OCI-LY7 (cell line): ENCODE data around the gene PARP14. TPM values are rescaled to one million over a fixed set of nuclear protein-coding genes. Genes with fewer than 3 reads are reported as not detected.

ENCODE experiments used
- BruUV-seq: library from RNA; stranded (reverse); fragments of 400-500 nt; replicated peaks from 2 replicates; lab custom pipeline; 2021; lab: Mats Ljungman, UMichigan
- CTCF ChIA-PET: fragments of 300-600 bp; sonication (Branson Sonifier 250); formaldehyde crosslinking; loops from one replicate; lab custom pipeline; 2022; ENCODE audit warnings: antibody characterized with exemption; ENCODE audit not compliant: unreplicated experiment; lab: Charles Lee
- POLR2A ChIA-PET: fragments of 300-600 bp; sonication (Branson Sonifier 250); formaldehyde crosslinking; loops from one replicate; lab custom pipeline; 2022; ENCODE audit warnings: antibody characterized with exemption; lab: Charles Lee
- DNase-seq: peaks from one replicate; pipeline ENCODE4 v3.0.0-alpha.2; 2015; ENCODE audit warnings: low spot score
- H2AFZ ChIP-seq: fragments of 200-600 bp; sonication (generic), shearing (Covaris generic); 2 replicates; pipeline ENCODE4 v1.6.1; 2014; ENCODE audit warnings: mild to moderate bottlenecking, antibody characterized with exemption, low read length, moderate library complexity
- H3K27ac ChIP-seq: fragments of 200-600 bp; sonication (generic); 2 replicates; pipeline ENCODE4 v1.5.1; 2014; ENCODE audit warnings: mixed run types, low read depth, mild to moderate bottlenecking, moderate library complexity, low read length, inconsistent platforms; ENCODE audit not compliant: poor library complexity, severe bottlenecking
- H3K36me3 ChIP-seq: fragments of 200-600 bp; sonication (generic); 2 replicates; pipeline ENCODE4 v1.6.1; 2014; ENCODE audit warnings: mild to moderate bottlenecking, antibody characterized with exemption, low read length, moderate library complexity, mixed read lengths; ENCODE audit not compliant: insufficient read depth
- H3K4me1 ChIP-seq: fragments of 200-600 bp; sonication (generic); 2 replicates; pipeline ENCODE4 v1.5.1; 2014; ENCODE audit warnings: mild to moderate bottlenecking, low read length; ENCODE audit not compliant: insufficient read depth, poor library complexity, severe bottlenecking
- H3K4me2 ChIP-seq: fragments of 200-600 bp; sonication (generic); 2 replicates; pipeline ENCODE4 v1.6.1; 2014; ENCODE audit warnings: mild to moderate bottlenecking, low read length
- H3K4me3 ChIP-seq: fragments of 200-600 bp; sonication (generic); 2 replicates; pipeline ENCODE4 v1.5.1; 2014; ENCODE audit warnings: mild to moderate bottlenecking, low read depth, low read length; ENCODE audit not compliant: poor library complexity, severe bottlenecking
- H3K79me2 ChIP-seq: fragments of 200-600 bp; sonication (generic); 2 replicates; pipeline ENCODE4 v1.6.1; 2016; ENCODE audit warnings: low read depth, mild to moderate bottlenecking, low read length, moderate library complexity, mixed read lengths; ENCODE audit not compliant: insufficient read depth
- H3K9me2 ChIP-seq: fragments of 200-600 bp; sonication (generic); 2 replicates; pipeline ENCODE4 v1.6.1; 2016; ENCODE audit warnings: mild to moderate bottlenecking, low read length, mixed read lengths; ENCODE audit not compliant: insufficient read depth
- H3K9me3 ChIP-seq: fragments of 200-600 bp; sonication (generic); 2 replicates; pipeline ENCODE4 v1.6.1; 2014; ENCODE audit warnings: mild to moderate bottlenecking, mixed run types, low read length, mixed read lengths
- H4K20me1 ChIP-seq: fragments of 200-600 bp; sonication (generic); 2 replicates; pipeline ENCODE4 v1.6.1; 2014; ENCODE audit warnings: mild to moderate bottlenecking, antibody characterized with exemption, low read length, moderate library complexity, mixed read lengths; ENCODE audit not compliant: insufficient read depth
- EZH2phosphoT487 ChIP-seq: fragments of 200-600 bp; sonication (generic); IDR thresholded peaks from 2 replicates; pipeline ENCODE4 v1.6.1; 2018; ENCODE audit warnings: low read depth, borderline replicate concordance, mild to moderate bottlenecking, mixed run types, antibody characterized with exemption, low read length, moderate library complexity, mixed read lengths
- intact Hi-C: fragments of 100-400 bp; cut with micrococcal nuclease; formaldehyde crosslinking; loops from one replicate; pipeline ENCODE4 v1.10.0; 2022; ENCODE audit not compliant: unreplicated experiment
- total RNA-seq, 2 experiments: library from RNA; depleted of rRNA in 1 of 2; stranded (reverse); fragments of >200 nt in 1 of 2; shearing (Covaris generic) in 1 of 2; gene quantifications; 2 replicates each; pipeline ENCODE4 v1.2.3, GENCODE V29; 2014 to 2022
- TF ChIP-seq, protein P1 (sequence below): fragments of 200-600 bp; sonication (generic); conservative IDR thresholded peaks from 2 replicates; pipeline ENCODE4 v1.5.1; 2014; ENCODE audit warnings: mild to moderate bottlenecking, antibody characterized with exemption, low read length, moderate library complexity, mixed read lengths

PARP14 gene
- total RNA-seq, 2 experiments from 2014 or later, result 5.6 to 12.4 TPM

DNA sequence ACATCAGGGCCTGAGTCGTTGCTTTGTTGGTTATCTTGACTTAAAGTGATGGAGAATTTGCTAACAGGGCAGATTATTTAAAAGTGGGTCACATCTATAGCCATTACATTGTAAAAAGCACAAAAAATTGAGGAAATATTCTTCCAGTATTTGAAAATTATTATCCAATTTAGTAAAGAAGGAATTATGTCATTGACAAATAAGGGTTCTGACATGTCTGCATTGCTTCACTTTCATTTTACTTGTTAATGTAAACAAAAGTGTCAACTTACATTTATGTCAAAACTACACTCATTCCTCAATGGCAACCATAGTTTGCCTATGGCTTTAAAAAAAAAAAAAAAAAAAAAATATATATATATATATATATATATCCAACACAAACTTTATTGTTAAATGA is 3.4 kb upstream of the PARP14 start:
- Histone ChIP-seq H3K79me2 (no peaks in the 10 kb centered on the region), H3K4me1 (peaks cover 41% of the 10 kb centered on the region), H3K9me2 (no peaks in the 10 kb centered on the region), H2AFZ (no peak overlapping the region), H3K4me2 (no peak overlapping the region), H3K9me3 (0 out of 2 replicates have a peak, but pooled peaks cover 15% of the 10 kb centered on the region), H3K36me3 (no peaks in the 10 kb centered on the region; the same call in 1 of the 2 replicates), H3K27ac (no peak overlapping the region), H4K20me1 (no peaks in the 10 kb centered on the region), H3K4me3 (no peak overlapping the region)
- TF ChIP-seq EZH2phosphoT487, result no peak
- TF ChIP-seq, protein P1, sequence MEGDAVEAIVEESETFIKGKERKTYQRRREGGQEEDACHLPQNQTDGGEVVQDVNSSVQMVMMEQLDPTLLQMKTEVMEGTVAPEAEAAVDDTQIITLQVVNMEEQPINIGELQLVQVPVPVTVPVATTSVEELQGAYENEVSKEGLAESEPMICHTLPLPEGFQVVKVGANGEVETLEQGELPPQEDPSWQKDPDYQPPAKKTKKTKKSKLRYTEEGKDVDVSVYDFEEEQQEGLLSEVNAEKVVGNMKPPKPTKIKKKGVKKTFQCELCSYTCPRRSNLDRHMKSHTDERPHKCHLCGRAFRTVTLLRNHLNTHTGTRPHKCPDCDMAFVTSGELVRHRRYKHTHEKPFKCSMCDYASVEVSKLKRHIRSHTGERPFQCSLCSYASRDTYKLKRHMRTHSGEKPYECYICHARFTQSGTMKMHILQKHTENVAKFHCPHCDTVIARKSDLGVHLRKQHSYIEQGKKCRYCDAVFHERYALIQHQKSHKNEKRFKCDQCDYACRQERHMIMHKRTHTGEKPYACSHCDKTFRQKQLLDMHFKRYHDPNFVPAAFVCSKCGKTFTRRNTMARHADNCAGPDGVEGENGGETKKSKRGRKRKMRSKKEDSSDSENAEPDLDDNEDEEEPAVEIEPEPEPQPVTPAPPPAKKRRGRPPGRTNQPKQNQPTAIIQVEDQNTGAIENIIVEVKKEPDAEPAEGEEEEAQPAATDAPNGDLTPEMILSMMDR, result no peak
- POLR2A ChIA-PET, result interaction anchor here (0.7 kb wide), 1 partner anchor 101 kb away, joined by 4 read pairs; no protein-coding TSS in a partner anchor
- no peak for DNase-seq
- intact Hi-C loops, result no loop called here
- CTCF ChIA-PET, result no interaction called here
- BruUV-seq, result no TSS peak

DNA sequence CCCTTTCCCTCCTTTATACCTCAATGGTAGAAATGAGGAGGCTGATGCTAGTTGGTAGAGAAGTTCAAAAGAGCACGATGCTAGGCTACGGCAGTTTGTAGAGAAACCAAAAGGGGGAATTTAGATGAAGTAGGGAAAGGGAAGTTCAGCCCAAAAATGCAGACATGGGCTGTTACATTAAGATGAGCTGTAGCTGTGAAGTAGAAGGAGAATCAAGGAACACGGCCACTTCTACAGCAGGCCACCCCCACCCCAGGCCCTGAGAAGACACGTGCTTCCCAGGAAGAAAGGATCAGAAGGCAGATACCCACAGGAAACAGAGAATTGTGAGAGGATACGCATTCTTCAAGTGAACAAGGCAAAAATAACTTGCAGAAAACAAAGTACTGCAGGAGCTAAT is 2.1 kb upstream of the PARP14 start:
- intact Hi-C loops, result no loop called here
- Histone ChIP-seq H3K4me3 (no peak overlapping the region), H3K4me1 (peaks cover 41% of the 10 kb centered on the region), H3K4me2 (no peak overlapping the region; the same call in 1 of the 2 replicates), H4K20me1 (no peaks in the 10 kb centered on the region), H3K36me3 (no peaks in the 10 kb centered on the region; the same call in 1 of the 2 replicates), H2AFZ (peak overlapping the region; percentile 61; the same call in 1 of the 2 replicates), H3K9me2 (no peaks in the 10 kb centered on the region), H3K27ac (no peak overlapping the region), H3K9me3 (0 out of 2 replicates have a peak, but pooled peaks cover 15% of the 10 kb centered on the region), H3K79me2 (no peaks in the 10 kb centered on the region)
- no peak for TF ChIP-seq EZH2phosphoT487
- TF ChIP-seq, protein P1, result no peak
- DNase-seq, result no peak
- ChIA-PET CTCF (interaction anchor here (1.5 kb wide), 1 partner anchor 113 kb away, joined by 4 read pairs; no protein-coding TSS in a partner anchor), POLR2A (interaction anchor here (0.5 to 2.8 kb wide), 3 partner anchors 104 to 294 kb away, joined by 3 to 7 read pairs (median 5); partner anchors contain the start of gene FAM162A)
- no TSS peak for BruUV-seq
